Cardiac fibroblast (primary cell): ENCODE data around the gene CENPW.

Experiments used
- DNase-seq, 2 donors: peaks; one replicate each; pipeline versions ENCODE4 v3.0.0 to v3.0.0-alpha.2; 2010; ENCODE audit warnings: low read depth in 2 of 2
- H3K4me3 ChIP-seq, 2 donors: replicated peaks in 1 of 2; 1 replicate in 1 of 2; 2 replicates in 1 of 2; pipeline ENCODE4 v1.5.1; 2011; ENCODE audit warnings: low read depth in 2 of 2, low read length in 2 of 2, mild to moderate bottlenecking in 2 of 2, moderate library complexity in 1 of 2
- CTCF ChIP-seq: IDR thresholded peaks from one replicate; pipeline ENCODE4 v1.5.1; 2011; ENCODE audit warnings: low read depth, mild to moderate bottlenecking, low read length, inconsistent platforms

Gene CENPW

GRCh38 chr6:126361832-126362440, 22.0 kb downstream of the CENPW start:
- TF ChIP-seq CTCF = no peak
- H3K4me3 ChIP-seq = no peak overlapping the region
- DNase-seq = peak in 1 of 2 donors; percentile 15

- H3K4me3 ChIP-seq = no peak overlapping the region
- no peak for DNase-seq
- TF ChIP-seq CTCF = no peak
These were observed 27.9 kb downstream of the CENPW start for GRCh38 chr6:126367849-126368248.

GRCh38 chr6:126372626-126373025, 32.7 kb downstream of the CENPW start:
- no peak overlapping the region for H3K4me3 ChIP-seq
- TF ChIP-seq CTCF = no peak
- DNase-seq = peak in 1 of 2 donors; percentile 18

- no peak for TF ChIP-seq CTCF
- no peak overlapping the region for H3K4me3 ChIP-seq
- no peak for DNase-seq
These were observed 33.4 kb downstream of the CENPW start for GRCh38 chr6:126373344-126373743.

GRCh38 chr6:126374372-126374771, 34.5 kb downstream of the CENPW start:
- no peak overlapping the region for H3K4me3 ChIP-seq
- TF ChIP-seq CTCF = no peak
- no peak for DNase-seq

GRCh38 chr6:126376682-126377081, 36.8 kb downstream of the CENPW start:
- no peak for DNase-seq
- no peak overlapping the region for H3K4me3 ChIP-seq
- no peak for TF ChIP-seq CTCF

- no peak for TF ChIP-seq CTCF
- no peak overlapping the region for H3K4me3 ChIP-seq
- no peak for DNase-seq
These were observed 37.8 kb downstream of the CENPW start for GRCh38 chr6:126377594-126378153.
